ENCODE results near the gene MZB1. TPM values are rescaled to one million over a fixed set of nuclear protein-coding genes. Genes with fewer than 3 reads are reported as not detected.
A peak's percentile ranks its signal among the peaks of the same experiment; 100 is the strongest.

MZB1 gene
- total RNA-seq, 1 experiment from 2014 or later, result 1.1 TPM

DNA sequence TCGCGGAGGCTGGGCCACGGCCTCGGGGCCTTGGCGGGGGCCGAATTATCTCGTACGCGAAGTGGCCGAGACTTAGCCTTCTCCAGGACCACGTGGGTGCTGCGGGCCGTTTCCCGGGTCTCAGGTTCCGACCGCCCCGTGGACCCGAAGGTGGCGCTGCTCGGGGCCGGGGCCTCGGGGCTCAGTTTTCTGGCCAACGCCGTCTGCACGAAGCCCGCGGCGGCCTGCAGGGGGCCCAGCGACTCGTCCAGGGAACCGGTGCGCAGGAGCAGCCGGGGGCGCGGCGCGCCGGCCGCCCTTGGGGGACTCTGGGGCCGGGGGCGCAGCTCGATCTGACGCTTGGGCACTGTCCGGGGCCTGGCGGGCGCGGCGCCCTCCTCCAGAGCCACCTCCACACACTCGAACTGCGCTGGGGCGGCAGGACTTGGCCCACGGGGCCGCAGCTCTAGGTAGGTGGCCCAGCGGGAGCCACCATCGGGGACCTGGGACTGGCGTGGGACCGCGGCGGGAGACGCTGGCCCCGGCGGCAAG lies 4.5 kb upstream of the MZB1 start (continued):
- TF ChIP-seq EMX1 (CRISPR knock-in tag; IDR thresholded peaks at IDR 0.05), result no peak
- no peak for TF ChIP-seq MYBL2 (CRISPR knock-in tag; IDR thresholded peaks at IDR 0.05)
- no peak for TF ChIP-seq CREM (CRISPR knock-in tag; IDR thresholded peaks at IDR 0.05)
- TF ChIP-seq, protein P1, sequence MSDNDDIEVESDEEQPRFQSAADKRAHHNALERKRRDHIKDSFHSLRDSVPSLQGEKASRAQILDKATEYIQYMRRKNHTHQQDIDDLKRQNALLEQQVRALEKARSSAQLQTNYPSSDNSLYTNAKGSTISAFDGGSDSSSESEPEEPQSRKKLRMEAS (CRISPR knock-in tag; IDR thresholded peaks at IDR 0.05), result peak; percentile 78
- TF ChIP-seq SMAD4 (CRISPR knock-in tag; IDR thresholded peaks at IDR 0.05), result no peak; the same call in 1 of the 2 replicates
- TF ChIP-seq, protein P2, sequence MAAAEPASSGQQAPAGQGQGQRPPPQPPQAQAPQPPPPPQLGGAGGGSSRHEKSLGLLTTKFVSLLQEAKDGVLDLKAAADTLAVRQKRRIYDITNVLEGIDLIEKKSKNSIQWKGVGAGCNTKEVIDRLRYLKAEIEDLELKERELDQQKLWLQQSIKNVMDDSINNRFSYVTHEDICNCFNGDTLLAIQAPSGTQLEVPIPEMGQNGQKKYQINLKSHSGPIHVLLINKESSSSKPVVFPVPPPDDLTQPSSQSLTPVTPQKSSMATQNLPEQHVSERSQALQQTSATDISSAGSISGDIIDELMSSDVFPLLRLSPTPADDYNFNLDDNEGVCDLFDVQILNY (CRISPR knock-in tag; IDR thresholded peaks at IDR 0.05), result 0 out of 2 replicates have a peak, but pooled peaks have one; percentile 1
- TF ChIP-seq ZNF396 (CRISPR knock-in tag; IDR thresholded peaks at IDR 0.05; ENCODE audit: borderline replicate concordance), result no peak
- no peak for TF ChIP-seq NFE2L1 (CRISPR knock-in tag; IDR thresholded peaks at IDR 0.05)
- TF ChIP-seq ZNF121 (CRISPR knock-in tag; IDR thresholded peaks at IDR 0.05), result no peak
- TF ChIP-seq, protein P3, sequence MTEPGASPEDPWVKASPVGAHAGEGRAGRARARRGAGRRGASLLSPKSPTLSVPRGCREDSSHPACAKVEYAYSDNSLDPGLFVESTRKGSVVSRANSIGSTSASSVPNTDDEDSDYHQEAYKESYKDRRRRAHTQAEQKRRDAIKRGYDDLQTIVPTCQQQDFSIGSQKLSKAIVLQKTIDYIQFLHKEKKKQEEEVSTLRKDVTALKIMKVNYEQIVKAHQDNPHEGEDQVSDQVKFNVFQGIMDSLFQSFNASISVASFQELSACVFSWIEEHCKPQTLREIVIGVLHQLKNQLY (CRISPR knock-in tag; IDR thresholded peaks at IDR 0.05), result no peak
- TF ChIP-seq, protein P4, sequence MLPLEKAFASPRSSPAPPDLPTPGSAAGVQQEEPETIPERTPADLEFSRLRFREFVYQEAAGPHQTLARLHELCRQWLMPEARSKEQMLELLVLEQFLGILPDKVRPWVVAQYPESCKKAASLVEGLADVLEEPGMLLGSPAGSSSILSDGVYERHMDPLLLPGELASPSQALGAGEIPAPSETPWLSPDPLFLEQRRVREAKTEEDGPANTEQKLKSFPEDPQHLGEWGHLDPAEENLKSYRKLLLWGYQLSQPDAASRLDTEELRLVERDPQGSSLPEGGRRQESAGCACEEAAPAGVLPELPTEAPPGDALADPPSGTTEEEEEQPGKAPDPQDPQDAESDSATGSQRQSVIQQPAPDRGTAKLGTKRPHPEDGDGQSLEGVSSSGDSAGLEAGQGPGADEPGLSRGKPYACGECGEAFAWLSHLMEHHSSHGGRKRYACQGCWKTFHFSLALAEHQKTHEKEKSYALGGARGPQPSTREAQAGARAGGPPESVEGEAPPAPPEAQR (CRISPR knock-in tag; IDR thresholded peaks at IDR 0.05), result no peak
- TF ChIP-seq NFYB (CRISPR knock-in tag; conservative IDR thresholded peaks at IDR 0.05; ENCODE audit: low read depth), result no peak
- TF ChIP-seq JAZF1 (CRISPR knock-in tag; IDR thresholded peaks at IDR 0.05), result no peak
- TF ChIP-seq, protein P5, sequence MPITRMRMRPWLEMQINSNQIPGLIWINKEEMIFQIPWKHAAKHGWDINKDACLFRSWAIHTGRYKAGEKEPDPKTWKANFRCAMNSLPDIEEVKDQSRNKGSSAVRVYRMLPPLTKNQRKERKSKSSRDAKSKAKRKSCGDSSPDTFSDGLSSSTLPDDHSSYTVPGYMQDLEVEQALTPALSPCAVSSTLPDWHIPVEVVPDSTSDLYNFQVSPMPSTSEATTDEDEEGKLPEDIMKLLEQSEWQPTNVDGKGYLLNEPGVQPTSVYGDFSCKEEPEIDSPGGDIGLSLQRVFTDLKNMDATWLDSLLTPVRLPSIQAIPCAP (CRISPR knock-in tag; IDR thresholded peaks at IDR 0.05), result no peak
- TF ChIP-seq ZNF423 (CRISPR knock-in tag; IDR thresholded peaks at IDR 0.05), result no peak
- TF ChIP-seq, protein P6, sequence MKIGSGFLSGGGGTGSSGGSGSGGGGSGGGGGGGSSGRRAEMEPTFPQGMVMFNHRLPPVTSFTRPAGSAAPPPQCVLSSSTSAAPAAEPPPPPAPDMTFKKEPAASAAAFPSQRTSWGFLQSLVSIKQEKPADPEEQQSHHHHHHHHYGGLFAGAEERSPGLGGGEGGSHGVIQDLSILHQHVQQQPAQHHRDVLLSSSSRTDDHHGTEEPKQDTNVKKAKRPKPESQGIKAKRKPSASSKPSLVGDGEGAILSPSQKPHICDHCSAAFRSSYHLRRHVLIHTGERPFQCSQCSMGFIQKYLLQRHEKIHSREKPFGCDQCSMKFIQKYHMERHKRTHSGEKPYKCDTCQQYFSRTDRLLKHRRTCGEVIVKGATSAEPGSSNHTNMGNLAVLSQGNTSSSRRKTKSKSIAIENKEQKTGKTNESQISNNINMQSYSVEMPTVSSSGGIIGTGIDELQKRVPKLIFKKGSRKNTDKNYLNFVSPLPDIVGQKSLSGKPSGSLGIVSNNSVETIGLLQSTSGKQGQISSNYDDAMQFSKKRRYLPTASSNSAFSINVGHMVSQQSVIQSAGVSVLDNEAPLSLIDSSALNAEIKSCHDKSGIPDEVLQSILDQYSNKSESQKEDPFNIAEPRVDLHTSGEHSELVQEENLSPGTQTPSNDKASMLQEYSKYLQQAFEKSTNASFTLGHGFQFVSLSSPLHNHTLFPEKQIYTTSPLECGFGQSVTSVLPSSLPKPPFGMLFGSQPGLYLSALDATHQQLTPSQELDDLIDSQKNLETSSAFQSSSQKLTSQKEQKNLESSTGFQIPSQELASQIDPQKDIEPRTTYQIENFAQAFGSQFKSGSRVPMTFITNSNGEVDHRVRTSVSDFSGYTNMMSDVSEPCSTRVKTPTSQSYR (CRISPR knock-in tag; IDR thresholded peaks at IDR 0.05), result no peak
- TF ChIP-seq, protein P7, sequence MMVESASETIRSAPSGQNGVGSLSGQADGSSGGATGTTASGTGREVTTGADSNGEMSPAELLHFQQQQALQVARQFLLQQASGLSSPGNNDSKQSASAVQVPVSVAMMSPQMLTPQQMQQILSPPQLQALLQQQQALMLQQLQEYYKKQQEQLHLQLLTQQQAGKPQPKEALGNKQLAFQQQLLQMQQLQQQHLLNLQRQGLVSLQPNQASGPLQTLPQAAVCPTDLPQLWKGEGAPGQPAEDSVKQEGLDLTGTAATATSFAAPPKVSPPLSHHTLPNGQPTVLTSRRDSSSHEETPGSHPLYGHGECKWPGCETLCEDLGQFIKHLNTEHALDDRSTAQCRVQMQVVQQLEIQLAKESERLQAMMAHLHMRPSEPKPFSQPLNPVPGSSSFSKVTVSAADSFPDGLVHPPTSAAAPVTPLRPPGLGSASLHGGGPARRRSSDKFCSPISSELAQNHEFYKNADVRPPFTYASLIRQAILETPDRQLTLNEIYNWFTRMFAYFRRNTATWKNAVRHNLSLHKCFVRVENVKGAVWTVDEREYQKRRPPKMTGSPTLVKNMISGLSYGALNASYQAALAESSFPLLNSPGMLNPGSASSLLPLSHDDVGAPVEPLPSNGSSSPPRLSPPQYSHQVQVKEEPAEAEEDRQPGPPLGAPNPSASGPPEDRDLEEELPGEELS (CRISPR knock-in tag; IDR thresholded peaks at IDR 0.05), result no peak
- TF ChIP-seq GTF2I (CRISPR knock-in tag; conservative IDR thresholded peaks at IDR 0.05), result no peak
- TF ChIP-seq GRHL2 (CRISPR knock-in tag; IDR thresholded peaks at IDR 0.05; ENCODE audit: insufficient replicate concordance, severe bottlenecking), result no peak
- TF ChIP-seq, protein P8, sequence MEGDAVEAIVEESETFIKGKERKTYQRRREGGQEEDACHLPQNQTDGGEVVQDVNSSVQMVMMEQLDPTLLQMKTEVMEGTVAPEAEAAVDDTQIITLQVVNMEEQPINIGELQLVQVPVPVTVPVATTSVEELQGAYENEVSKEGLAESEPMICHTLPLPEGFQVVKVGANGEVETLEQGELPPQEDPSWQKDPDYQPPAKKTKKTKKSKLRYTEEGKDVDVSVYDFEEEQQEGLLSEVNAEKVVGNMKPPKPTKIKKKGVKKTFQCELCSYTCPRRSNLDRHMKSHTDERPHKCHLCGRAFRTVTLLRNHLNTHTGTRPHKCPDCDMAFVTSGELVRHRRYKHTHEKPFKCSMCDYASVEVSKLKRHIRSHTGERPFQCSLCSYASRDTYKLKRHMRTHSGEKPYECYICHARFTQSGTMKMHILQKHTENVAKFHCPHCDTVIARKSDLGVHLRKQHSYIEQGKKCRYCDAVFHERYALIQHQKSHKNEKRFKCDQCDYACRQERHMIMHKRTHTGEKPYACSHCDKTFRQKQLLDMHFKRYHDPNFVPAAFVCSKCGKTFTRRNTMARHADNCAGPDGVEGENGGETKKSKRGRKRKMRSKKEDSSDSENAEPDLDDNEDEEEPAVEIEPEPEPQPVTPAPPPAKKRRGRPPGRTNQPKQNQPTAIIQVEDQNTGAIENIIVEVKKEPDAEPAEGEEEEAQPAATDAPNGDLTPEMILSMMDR (IDR thresholded peaks at IDR 0.05), result no peak
- TF ChIP-seq SMAD3 (CRISPR knock-in tag; IDR thresholded peaks at IDR 0.05; ENCODE audit: borderline replicate concordance), result no peak
- no peak for TF ChIP-seq ZNF317 (CRISPR knock-in tag; IDR thresholded peaks at IDR 0.05; ENCODE audit: borderline replicate concordance, low read depth)

Data from WTC11 (cell line).